Measurements from ENCODE around the gene GDAP2.
"Not testable (repeated sequence)": the region's sequence is repeated elsewhere in the genome, so short reads cannot be mapped to it uniquely, and the experiment has no call there.

The GDAP2 gene

GRCh38 chr1:117846674-117847425 is 82.6 kb downstream of the GDAP2 start:
- peaks cover 35% of the 10 kb centered on the region for H3K9me3 ChIP-seq
- no peak overlapping the region for H3K27ac ChIP-seq
- H3K4me1 ChIP-seq, result no peaks in the 10 kb centered on the region
- H3K9ac ChIP-seq, result no peak overlapping the region
- no peak for TF ChIP-seq Cebpa-rat (IDR thresholded peaks at IDR 0.05)
- no peaks in the 10 kb centered on the region for H3K27me3 ChIP-seq
- H3K4me3 ChIP-seq, result no peak overlapping the region
- H3K4me2 ChIP-seq, result no peak overlapping the region
- H3K36me3 ChIP-seq, result no peaks in the 10 kb centered on the region
- H4K20me1 ChIP-seq, result no peaks in the 10 kb centered on the region

GRCh38 chr1:117844478-117844877 is 84.9 kb downstream of the GDAP2 start:
- not testable (repeated sequence) for H3K27me3 ChIP-seq, H3K4me1 ChIP-seq, H3K36me3 ChIP-seq, H3K27ac ChIP-seq, H3K4me2 ChIP-seq, H3K4me3 ChIP-seq, H3K9ac ChIP-seq, H4K20me1 ChIP-seq
- H3K9me3 ChIP-seq, result peaks cover 35% of the 10 kb centered on the region

- Histone ChIP-seq H3K27ac (no peak overlapping the region), H3K27me3 (no peaks in the 10 kb centered on the region), H3K4me3 (no peak overlapping the region), H3K9me3 (peaks cover 35% of the 10 kb centered on the region), H3K4me1 (no peaks in the 10 kb centered on the region), H3K4me2 (no peak overlapping the region), H4K20me1 (no peaks in the 10 kb centered on the region), H3K9ac (no peak overlapping the region), H3K36me3 (no peaks in the 10 kb centered on the region)
- no peak for TF ChIP-seq Cebpa-rat (IDR thresholded peaks at IDR 0.05)
Measured at GRCh38 chr1:117843791-117844190, 85.6 kb downstream of the GDAP2 start.

- no peaks in the 10 kb centered on the region for H3K36me3 ChIP-seq
- H3K9ac ChIP-seq, result no peak overlapping the region
- H3K4me3 ChIP-seq, result no peak overlapping the region
- TF ChIP-seq Cebpa-rat (IDR thresholded peaks at IDR 0.05), result no peak
- H3K4me2 ChIP-seq, result no peak overlapping the region
- no peaks in the 10 kb centered on the region for H3K4me1 ChIP-seq
- no peaks in the 10 kb centered on the region for H4K20me1 ChIP-seq
- peaks cover 35% of the 10 kb centered on the region for H3K9me3 ChIP-seq
- H3K27ac ChIP-seq, result no peak overlapping the region
- no peaks in the 10 kb centered on the region for H3K27me3 ChIP-seq
Measured at GRCh38 chr1:117842408-117843170, 86.8 kb downstream of the GDAP2 start.

- Histone ChIP-seq H3K9me3 (peaks cover 35% of the 10 kb centered on the region), H3K9ac (no peak overlapping the region), H3K27me3 (no peaks in the 10 kb centered on the region), H4K20me1 (no peaks in the 10 kb centered on the region), H3K36me3 (no peaks in the 10 kb centered on the region), H3K4me1 (no peaks in the 10 kb centered on the region), H3K4me3 (no peak overlapping the region), H3K27ac (no peak overlapping the region), H3K4me2 (no peak overlapping the region)
- no peak for TF ChIP-seq Cebpa-rat (IDR thresholded peaks at IDR 0.05)
Measured at GRCh38 chr1:117841117-117841650, 88.2 kb downstream of the GDAP2 start.

GRCh38 chr1:117838911-117839310 is 90.5 kb downstream of the GDAP2 start:
- Histone ChIP-seq H3K4me1 (no peaks in the 10 kb centered on the region), H3K4me3 (no peak overlapping the region), H3K9me3 (peaks cover 16% of the 10 kb centered on the region), H4K20me1 (no peaks in the 10 kb centered on the region), H3K9ac (no peak overlapping the region), H3K4me2 (no peak overlapping the region), H3K27me3 (no peaks in the 10 kb centered on the region), H3K36me3 (no peaks in the 10 kb centered on the region), H3K27ac (no peak overlapping the region)
- TF ChIP-seq Cebpa-rat (IDR thresholded peaks at IDR 0.05), result no peak

- Histone ChIP-seq H3K9ac (no peak overlapping the region), H3K36me3 (no peaks in the 10 kb centered on the region), H3K4me3 (no peak overlapping the region), H3K4me2 (no peak overlapping the region), H3K27me3 (no peaks in the 10 kb centered on the region), H4K20me1 (no peaks in the 10 kb centered on the region), H3K9me3 (no peaks in the 10 kb centered on the region; the same call in 1 of the 2 replicates), H3K4me1 (no peaks in the 10 kb centered on the region), H3K27ac (no peak overlapping the region)
- TF ChIP-seq Cebpa-rat (IDR thresholded peaks at IDR 0.05), result no peak
Measured at GRCh38 chr1:117836069-117836468, 93.4 kb downstream of the GDAP2 start.

- TF ChIP-seq Cebpa-rat (IDR thresholded peaks at IDR 0.05), result no peak
- Histone ChIP-seq H3K4me3 (no peak overlapping the region), H3K27me3 (no peaks in the 10 kb centered on the region), H3K4me2 (no peak overlapping the region), H3K36me3 (no peaks in the 10 kb centered on the region), H3K4me1 (no peaks in the 10 kb centered on the region), H3K27ac (no peak overlapping the region), H4K20me1 (no peaks in the 10 kb centered on the region), H3K9me3 (no peaks in the 10 kb centered on the region; the same call in 1 of the 2 replicates), H3K9ac (no peak overlapping the region)
Measured at GRCh38 chr1:117834416-117834815, 95.0 kb downstream of the GDAP2 start.

- H3K9ac ChIP-seq, result no peak overlapping the region
- no peak overlapping the region for H3K4me3 ChIP-seq
- H3K9me3 ChIP-seq, result no peaks in the 10 kb centered on the region; the same call in 1 of the 2 replicates
- H3K27ac ChIP-seq, result no peak overlapping the region
- no peaks in the 10 kb centered on the region for H4K20me1 ChIP-seq
- TF ChIP-seq Cebpa-rat (IDR thresholded peaks at IDR 0.05), result no peak
- H3K36me3 ChIP-seq, result no peaks in the 10 kb centered on the region
- no peaks in the 10 kb centered on the region for H3K27me3 ChIP-seq
- no peak overlapping the region for H3K4me2 ChIP-seq
- no peaks in the 10 kb centered on the region for H3K4me1 ChIP-seq
Measured at GRCh38 chr1:117832453-117832852, 97.0 kb downstream of the GDAP2 start.

- Histone ChIP-seq H3K4me3 (no peak overlapping the region), H3K4me1 (no peaks in the 10 kb centered on the region), H3K27me3 (no peaks in the 10 kb centered on the region), H3K9ac (no peak overlapping the region), H4K20me1 (no peaks in the 10 kb centered on the region), H3K9me3 (no peaks in the 10 kb centered on the region), H3K4me2 (no peak overlapping the region), H3K36me3 (no peaks in the 10 kb centered on the region), H3K27ac (no peak overlapping the region)
- no peak for TF ChIP-seq Cebpa-rat (IDR thresholded peaks at IDR 0.05)
Measured at GRCh38 chr1:117830222-117830621, 99.2 kb downstream of the GDAP2 start.

All from BLaER1 (cell line).